CD4-positive, alpha-beta T cell (primary cell): ENCODE results near the gene PM20D1. TPM values are rescaled to one million over a fixed set of nuclear protein-coding genes. Genes with fewer than 3 reads are reported as not detected.
"Not testable (repeated sequence)": the region's sequence is repeated elsewhere in the genome, so short reads cannot be mapped to it uniquely, and the experiment has no call there.

Experiments used
- ATAC-seq: fragments of 200-7000 bp; cut with Tn5 transposase; one replicate; pipeline ENCODE4 v1.10.0; 2022; ENCODE audit warnings: mild to moderate bottlenecking; ENCODE audit not compliant: poor library complexity
- CTCF ChIA-PET: fragments of 350-600 bp; sonication (Branson Sonifier 250); formaldehyde crosslinking; loops from one replicate; lab custom pipeline; 2021; ENCODE audit warnings: antibody characterized with exemption, inconsistent platforms; lab: Charles Lee
- POLR2A ChIA-PET: fragments of 350-600 bp; sonication (Branson Sonifier 250); formaldehyde crosslinking; loops from one replicate; lab custom pipeline; 2021; ENCODE audit warnings: antibody characterized with exemption, inconsistent platforms; lab: Charles Lee
- DNase-seq, 14 experiments: peaks; one replicate each; pipeline ENCODE4 v3.0.0-alpha.2; 2013 to 2020; ENCODE audit warnings: mixed read lengths in 2 of 14
- H3K27ac ChIP-seq, 2 donors: one replicate each; pipeline versions ENCODE4 v1.5.1 to v1.7.0; 2013; ENCODE audit warnings: low read length in 2 of 2, low read depth in 1 of 2, mild to moderate bottlenecking in 1 of 2
- H3K27me3 ChIP-seq, 2 experiments: 1 replicate in 1 of 2; 2 replicates in 1 of 2; pipeline versions ENCODE4 v1.6.1 to v1.7.0; 2013; ENCODE audit warnings: low read length in 2 of 2, control low read depth in 1 of 2, mild to moderate bottlenecking in 1 of 2, moderate library complexity in 1 of 2; ENCODE audit not compliant: insufficient read depth in 2 of 2, control insufficient read depth in 1 of 2
- H3K36me3 ChIP-seq: one replicate; pipeline ENCODE4 v1.6.1; 2013; ENCODE audit warnings: low read length, control low read depth; ENCODE audit not compliant: insufficient read depth
- H3K4me1 ChIP-seq: one replicate; pipeline ENCODE4 v1.6.1; 2013; ENCODE audit warnings: low read length, control low read depth; ENCODE audit not compliant: insufficient read depth
- H3K4me3 ChIP-seq: one replicate; pipeline ENCODE4 v1.5.1; 2013; ENCODE audit warnings: mild to moderate bottlenecking, low read length, moderate library complexity
- H3K9me3 ChIP-seq, 2 experiments: 1 replicate in 1 of 2; 2 replicates in 1 of 2; pipeline versions ENCODE4 v1.6.1 to v1.7.0; 2013; ENCODE audit warnings: low read length in 2 of 2, mild to moderate bottlenecking in 2 of 2, control low read depth in 1 of 2, moderate library complexity in 1 of 2; ENCODE audit not compliant: control insufficient read depth in 1 of 2, insufficient read depth in 1 of 2
- H3K27ac Mint-ChIP-seq: one replicate; pipeline ENCODE4 v1.8.0; 2020; ENCODE audit warnings: mixed read lengths
- H3K27me3 Mint-ChIP-seq: one replicate; pipeline ENCODE4 v1.8.0; 2021; ENCODE audit warnings: mixed read lengths
- H3K36me3 Mint-ChIP-seq: one replicate; pipeline ENCODE4 v1.8.0; 2021; ENCODE audit warnings: low read depth, mixed read lengths
- H3K4me1 Mint-ChIP-seq: one replicate; pipeline ENCODE4 v1.8.0; 2021; ENCODE audit warnings: low read depth, mixed read lengths
- H3K4me3 Mint-ChIP-seq: one replicate; pipeline ENCODE4 v1.8.0; 2020; ENCODE audit warnings: mild to moderate bottlenecking, mixed read lengths
- H3K9me3 Mint-ChIP-seq: one replicate; pipeline ENCODE4 v1.8.0; 2020; ENCODE audit warnings: mixed read lengths
- CTCF ChIP-seq: fragments of 200-600 bp; IDR thresholded peaks from one replicate; pipeline ENCODE4 v1.8.0; 2022; ENCODE audit warnings: antibody characterized with exemption, mild to moderate bottlenecking
- intact Hi-C, 2 experiments: fragments of 100-400 bp; cut with DNase I in 1 of 2; cut with micrococcal nuclease in 1 of 2; formaldehyde crosslinking; loops; one replicate each; pipeline versions ENCODE4 v1.15.1 to v1.9.0; 2023 to 2025; cut with DNase I, micrococcal nuclease
- total RNA-seq, 174 experiments: library from RNA in 2 of 174; stranded (reverse) in 2 of 174; gene quantifications; one replicate each; pipeline ENCODE4 v1.2.3 and lab custom pipeline; 2021 to 2026

Gene PM20D1
- total RNA-seq, 2 experiments from 2014 or later: 1.2 to 1.4 TPM

- intact Hi-C loops: no loop called here
- peaks cover 9 to 13% of the 10 kb centered on the region in 2 experiments for H3K9me3 ChIP-seq
- CTCF ChIA-PET: no interaction called here
- Mint-ChIP-seq H3K27ac (no peak overlapping the region), H3K4me1 (no peaks in the 10 kb centered on the region), H3K36me3 (no peaks in the 10 kb centered on the region), H3K27me3 (peaks cover 15% of the 10 kb centered on the region), H3K9me3 (peaks cover 12% of the 10 kb centered on the region), H3K4me3 (no peak overlapping the region)
- no peak for ATAC-seq
- H3K36me3 ChIP-seq: no peaks in the 10 kb centered on the region
- no peaks in the 10 kb centered on the region for H3K27me3 ChIP-seq
- no peak for TF ChIP-seq CTCF
- H3K27ac ChIP-seq: no peak overlapping the region
- no peaks in the 10 kb centered on the region for H3K4me1 ChIP-seq
- POLR2A ChIA-PET: no interaction called here
- DNase-seq: no peak
- no peak overlapping the region for H3K4me3 ChIP-seq
These were observed 31.0 kb upstream of the PM20D1 start for GRCh38 chr1:205880923-205881322.

- H3K4me3 Mint-ChIP-seq: no peak overlapping the region
- H3K27ac Mint-ChIP-seq: no peak overlapping the region
- ATAC-seq: no peak
- H3K36me3 Mint-ChIP-seq: no peaks in the 10 kb centered on the region
- POLR2A ChIA-PET: no interaction called here
- CTCF ChIA-PET: no interaction called here
- Histone ChIP-seq H3K36me3 (no peaks in the 10 kb centered on the region), H3K4me3 (no peak overlapping the region), H3K27ac (no peak overlapping the region), H3K4me1 (no peaks in the 10 kb centered on the region), H3K27me3 (no peaks in the 10 kb centered on the region), H3K9me3 (peaks cover 9 to 13% of the 10 kb centered on the region in 2 experiments)
- H3K9me3 Mint-ChIP-seq: peaks cover 12% of the 10 kb centered on the region
- intact Hi-C loops: no loop called here
- DNase-seq: no peak
- peaks cover 15% of the 10 kb centered on the region for H3K27me3 Mint-ChIP-seq
- H3K4me1 Mint-ChIP-seq: no peaks in the 10 kb centered on the region
- TF ChIP-seq CTCF: no peak
These were observed 30.0 kb upstream of the PM20D1 start for GRCh38 chr1:205879974-205880373.

GRCh38 chr1:205878026-205878425 lies 28.1 kb upstream of the PM20D1 start:
- no peak for TF ChIP-seq CTCF
- H3K27me3 Mint-ChIP-seq: peaks cover 9% of the 10 kb centered on the region
- intact Hi-C loops: no loop called here
- no peak for DNase-seq
- H3K36me3 ChIP-seq: no peaks in the 10 kb centered on the region
- H3K9me3 Mint-ChIP-seq: peaks cover 12% of the 10 kb centered on the region
- H3K4me3 Mint-ChIP-seq: no peak overlapping the region
- no peak overlapping the region for H3K27ac Mint-ChIP-seq
- peaks cover 9 to 13% of the 10 kb centered on the region in 2 experiments for H3K9me3 ChIP-seq
- ChIA-PET CTCF (no interaction called here), POLR2A (no interaction called here)
- no peaks in the 10 kb centered on the region for H3K36me3 Mint-ChIP-seq
- no peak for ATAC-seq
- no peaks in the 10 kb centered on the region for H3K4me1 ChIP-seq
- H3K4me3 ChIP-seq: no peak overlapping the region
- H3K4me1 Mint-ChIP-seq: no peaks in the 10 kb centered on the region
- no peaks in the 10 kb centered on the region for H3K27me3 ChIP-seq
- no peak overlapping the region for H3K27ac ChIP-seq

GRCh38 chr1:205873148-205873547 lies 23.2 kb upstream of the PM20D1 start:
- H3K4me3 ChIP-seq, H3K9me3 ChIP-seq, intact Hi-C loops, H3K27ac ChIP-seq, CTCF ChIA-PET, H3K27ac Mint-ChIP-seq, H3K4me1 ChIP-seq, H3K9me3 Mint-ChIP-seq, H3K4me3 Mint-ChIP-seq, H3K4me1 Mint-ChIP-seq, H3K27me3 ChIP-seq, H3K36me3 Mint-ChIP-seq, H3K27me3 Mint-ChIP-seq, ATAC-seq, H3K36me3 ChIP-seq, DNase-seq, POLR2A ChIA-PET: not testable (repeated sequence)
